Fibroblast of skin of right quadriceps (primary cell): ENCODE results near the gene MICAL3.

Experiments used
- DNase-seq: peaks from one replicate; pipeline ENCODE4 v3.0.0-alpha.2; 2013

The MICAL3 gene

GRCh38 chr22:17905445-17905844 is 118.9 kb downstream of the MICAL3 start:
- no peak for DNase-seq

GRCh38 chr22:17903564-17904295 is 120.6 kb downstream of the MICAL3 start:
- no peak for DNase-seq

GRCh38 chr22:17902960-17903359 is 121.4 kb downstream of the MICAL3 start:
- DNase-seq, result no peak

GRCh38 chr22:17898375-17898774 is 126.0 kb downstream of the MICAL3 start:
- DNase-seq, result no peak

GRCh38 chr22:17897858-17898257 is 126.5 kb downstream of the MICAL3 start:
- DNase-seq, result no peak

- DNase-seq, result no peak
Observed at GRCh38 chr22:17897426-17897825, 126.9 kb downstream of the MICAL3 start.

- no peak for DNase-seq
Observed at GRCh38 chr22:17896586-17896985, 127.8 kb downstream of the MICAL3 start.

- no peak for DNase-seq
Observed at GRCh38 chr22:17893900-17894535, 130.3 kb downstream of the MICAL3 start.

GRCh38 chr22:17892376-17892775 is 132.0 kb downstream of the MICAL3 start:
- DNase-seq, result no peak

GRCh38 chr22:17891481-17892167 is 132.7 kb downstream of the MICAL3 start:
- DNase-seq, result no peak

GRCh38 chr22:17890892-17891291 is 133.5 kb downstream of the MICAL3 start:
- no peak for DNase-seq

- DNase-seq, result no peak
Observed at GRCh38 chr22:17890245-17890671, 134.1 kb downstream of the MICAL3 start.

GRCh38 chr22:17888855-17889254 is 135.5 kb downstream of the MICAL3 start:
- peak; percentile 31 for DNase-seq

GRCh38 chr22:17888439-17888838 is 135.9 kb downstream of the MICAL3 start:
- no peak for DNase-seq

- DNase-seq, result no peak
Observed at GRCh38 chr22:17884893-17885292, 139.5 kb downstream of the MICAL3 start.

GRCh38 chr22:17884084-17884483 is 140.3 kb downstream of the MICAL3 start:
- no peak for DNase-seq

- no peak for DNase-seq
Observed at GRCh38 chr22:17883356-17883755, 141.0 kb downstream of the MICAL3 start.

- DNase-seq, result no peak
Observed at GRCh38 chr22:17882727-17883126, 141.6 kb downstream of the MICAL3 start.

- no peak for DNase-seq
Observed at GRCh38 chr22:17882162-17882561, 142.2 kb downstream of the MICAL3 start.

- DNase-seq, result no peak
Observed at GRCh38 chr22:17881366-17881765, 143.0 kb downstream of the MICAL3 start.

- no peak for DNase-seq
Observed at GRCh38 chr22:17880468-17880867, 143.9 kb downstream of the MICAL3 start.

GRCh38 chr22:17880020-17880419 is 144.3 kb downstream of the MICAL3 start:
- DNase-seq, result no peak

- DNase-seq, result peak; percentile 74
Observed at GRCh38 chr22:17878941-17879340, 145.4 kb downstream of the MICAL3 start.

GRCh38 chr22:17878186-17878694 is 146.1 kb downstream of the MICAL3 start:
- DNase-seq, result no peak
